Measurements from ENCODE around the gene NEURL1.

DNA sequence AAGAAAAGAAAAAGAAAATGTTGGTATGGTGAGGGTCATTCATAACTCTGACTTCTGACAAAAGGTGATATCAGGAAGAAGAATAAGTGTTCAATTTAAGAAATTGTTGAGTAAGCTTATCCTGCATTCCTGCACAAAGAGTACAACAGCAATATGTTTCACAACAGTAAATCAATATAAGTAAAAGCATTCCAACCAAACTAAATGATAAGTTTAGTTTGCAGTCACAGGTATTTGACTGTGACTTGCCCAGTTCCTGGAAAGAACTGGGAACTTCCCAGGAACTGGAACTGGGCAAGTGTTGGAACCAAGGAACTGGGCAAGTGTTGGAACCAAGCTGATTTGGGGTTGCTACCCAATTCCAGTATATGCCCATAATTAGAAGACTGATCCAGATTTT lies 35.0 kb downstream of the NEURL1 start:
- TF ChIP-seq POLR2AphosphoS5 (IDR thresholded peaks at IDR 0.05; ENCODE audit: insufficient read depth, low read depth, low read length) (no peak), POLR2A (IDR thresholded peaks at IDR 0.05; ENCODE audit: low read depth, low read length) (no peak), JUN (IDR thresholded peaks at IDR 0.05; ENCODE audit: borderline replicate concordance, insufficient read depth, insufficient read length, low read depth) (no peak), EZH2 (IDR thresholded peaks at IDR 0.05; ENCODE audit: borderline replicate concordance, low read depth, low read length, severe bottlenecking) (no peak), MYC (IDR thresholded peaks at IDR 0.05; ENCODE audit: low read depth, low read length) (no peak), FOS (IDR thresholded peaks at IDR 0.05; ENCODE audit: borderline replicate concordance, insufficient read depth, low read length) (no peak)
- TF ChIP-seq, protein P1, sequence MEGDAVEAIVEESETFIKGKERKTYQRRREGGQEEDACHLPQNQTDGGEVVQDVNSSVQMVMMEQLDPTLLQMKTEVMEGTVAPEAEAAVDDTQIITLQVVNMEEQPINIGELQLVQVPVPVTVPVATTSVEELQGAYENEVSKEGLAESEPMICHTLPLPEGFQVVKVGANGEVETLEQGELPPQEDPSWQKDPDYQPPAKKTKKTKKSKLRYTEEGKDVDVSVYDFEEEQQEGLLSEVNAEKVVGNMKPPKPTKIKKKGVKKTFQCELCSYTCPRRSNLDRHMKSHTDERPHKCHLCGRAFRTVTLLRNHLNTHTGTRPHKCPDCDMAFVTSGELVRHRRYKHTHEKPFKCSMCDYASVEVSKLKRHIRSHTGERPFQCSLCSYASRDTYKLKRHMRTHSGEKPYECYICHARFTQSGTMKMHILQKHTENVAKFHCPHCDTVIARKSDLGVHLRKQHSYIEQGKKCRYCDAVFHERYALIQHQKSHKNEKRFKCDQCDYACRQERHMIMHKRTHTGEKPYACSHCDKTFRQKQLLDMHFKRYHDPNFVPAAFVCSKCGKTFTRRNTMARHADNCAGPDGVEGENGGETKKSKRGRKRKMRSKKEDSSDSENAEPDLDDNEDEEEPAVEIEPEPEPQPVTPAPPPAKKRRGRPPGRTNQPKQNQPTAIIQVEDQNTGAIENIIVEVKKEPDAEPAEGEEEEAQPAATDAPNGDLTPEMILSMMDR (IDR thresholded peaks at IDR 0.05; ENCODE audit: extremely low read depth in 1 of 2, insufficient read depth in 1 of 2, low read depth in 1 of 2, low read length in 2 of 2), result no peak
- TF ChIP-seq, protein P2, sequence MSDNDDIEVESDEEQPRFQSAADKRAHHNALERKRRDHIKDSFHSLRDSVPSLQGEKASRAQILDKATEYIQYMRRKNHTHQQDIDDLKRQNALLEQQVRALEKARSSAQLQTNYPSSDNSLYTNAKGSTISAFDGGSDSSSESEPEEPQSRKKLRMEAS (IDR thresholded peaks at IDR 0.05; ENCODE audit: insufficient read depth, insufficient read length), result no peak

All from endothelial cell of umbilical vein (primary cell).